PFSK-1 (cell line): ENCODE data around the gene ZNF302.

ENCODE experiments used
- FOXP2 ChIP-seq: optimal IDR thresholded peaks from 2 replicates; pipeline ENCODE3; 2011; ENCODE audit warnings: borderline replicate concordance, control low read depth, inconsistent platforms; ENCODE audit not compliant: insufficient read depth; ENCODE audit errors: extremely low read length, extremely low read depth
- POLR2AphosphoS5 ChIP-seq: IDR thresholded peaks from 2 replicates; pipeline ENCODE4 v1.6.1; 2012; ENCODE audit warnings: low read depth, mild to moderate bottlenecking, control low read depth, low read length, moderate library complexity
- REST ChIP-seq, 2 experiments: IDR thresholded peaks; 2 replicates each; pipeline versions ENCODE4 v1.6.1 to v1.8.0; 2011 to 2012; ENCODE audit warnings: low read depth in 2 of 2, low read length in 2 of 2, control low read depth in 1 of 2, inconsistent platforms in 1 of 2, mild to moderate bottlenecking in 1 of 2, moderate library complexity in 1 of 2; ENCODE audit not compliant: insufficient read depth in 1 of 2
- SIN3A ChIP-seq: IDR thresholded peaks from 2 replicates; pipeline ENCODE4 v1.6.1; 2012; ENCODE audit warnings: mild to moderate bottlenecking, low read length, moderate library complexity, borderline replicate concordance; ENCODE audit not compliant: insufficient read depth
- TAF1 ChIP-seq: IDR thresholded peaks from 2 replicates; pipeline ENCODE4 v1.6.1; 2012; ENCODE audit warnings: low read length, control low read depth, borderline replicate concordance; ENCODE audit not compliant: insufficient read depth

The ZNF302 gene

GRCh38 chr19:34681478-34681877 is 4.0 kb downstream of the ZNF302 start:
- TF ChIP-seq TAF1 (no peak), SIN3A (no peak), REST (IDR thresholded peaks at IDR 0.05; ENCODE audit: insufficient read depth in 1 of 2, low read depth in 2 of 2, low read length in 2 of 2) (no peak), POLR2AphosphoS5 (no peak), FOXP2 (no peak)

GRCh38 chr19:34686455-34686854 is 9.0 kb downstream of the ZNF302 start:
- TF ChIP-seq REST (IDR thresholded peaks at IDR 0.05; ENCODE audit: insufficient read depth in 1 of 2, low read depth in 2 of 2, low read length in 2 of 2): no peak
- no peak for TF ChIP-seq FOXP2
- TF ChIP-seq SIN3A: no peak
- TF ChIP-seq TAF1: no peak
- TF ChIP-seq POLR2AphosphoS5: no peak

- no peak for TF ChIP-seq POLR2AphosphoS5
- TF ChIP-seq REST (IDR thresholded peaks at IDR 0.05; ENCODE audit: insufficient read depth in 1 of 2, low read depth in 2 of 2, low read length in 2 of 2): no peak
- TF ChIP-seq SIN3A: no peak
- no peak for TF ChIP-seq FOXP2
- TF ChIP-seq TAF1: no peak
Observed at GRCh38 chr19:34687348-34687747, 9.9 kb downstream of the ZNF302 start.

GRCh38 chr19:34688592-34688991 is 11.1 kb downstream of the ZNF302 start:
- TF ChIP-seq POLR2AphosphoS5 (no peak), SIN3A (no peak), FOXP2 (no peak)

- no peak for TF ChIP-seq POLR2AphosphoS5
- no peak for TF ChIP-seq SIN3A
- TF ChIP-seq REST (IDR thresholded peaks at IDR 0.05; ENCODE audit: insufficient read depth in 1 of 2, low read depth in 2 of 2, low read length in 2 of 2): no peak
- no peak for TF ChIP-seq TAF1
- no peak for TF ChIP-seq FOXP2
Observed at GRCh38 chr19:34690372-34690771, 12.9 kb downstream of the ZNF302 start.
